T-helper 22 cell (primary cell): ENCODE data around the gene FOXJ1.

ENCODE experiments used
- DNase-seq: peaks from one replicate; pipeline ENCODE4 v3.0.0-alpha.2; 2020; ENCODE audit warnings: low read depth

Gene FOXJ1

DNA sequence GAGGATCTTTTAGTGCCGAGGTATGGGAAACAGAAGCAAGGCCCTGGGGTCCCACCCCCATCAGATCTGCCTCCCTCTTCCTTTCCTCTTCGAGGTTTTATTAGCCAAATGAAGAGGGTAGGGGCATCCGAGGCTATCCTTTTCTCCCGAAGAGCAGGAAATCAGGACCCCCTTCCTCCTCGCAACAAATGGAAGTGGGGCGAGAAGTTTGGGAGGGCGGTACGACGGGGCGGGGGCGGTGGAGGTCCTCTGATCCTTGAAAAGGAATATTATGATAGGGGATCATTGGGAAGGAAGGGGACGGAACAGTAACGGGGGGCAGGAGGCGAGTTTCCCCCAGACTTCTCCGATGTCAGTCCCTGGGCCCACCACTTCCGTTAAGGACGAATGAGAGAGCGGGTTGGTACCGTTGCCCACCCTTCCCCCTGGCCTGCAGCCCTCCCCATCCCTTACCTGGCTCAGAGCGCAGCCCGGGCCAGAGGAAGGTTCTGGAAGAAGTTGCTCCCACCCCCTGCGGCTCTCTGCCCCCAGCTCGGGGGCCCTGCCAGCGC, 309 bp downstream of the FOXJ1 start:
- DNase-seq, result no peak

DNA sequence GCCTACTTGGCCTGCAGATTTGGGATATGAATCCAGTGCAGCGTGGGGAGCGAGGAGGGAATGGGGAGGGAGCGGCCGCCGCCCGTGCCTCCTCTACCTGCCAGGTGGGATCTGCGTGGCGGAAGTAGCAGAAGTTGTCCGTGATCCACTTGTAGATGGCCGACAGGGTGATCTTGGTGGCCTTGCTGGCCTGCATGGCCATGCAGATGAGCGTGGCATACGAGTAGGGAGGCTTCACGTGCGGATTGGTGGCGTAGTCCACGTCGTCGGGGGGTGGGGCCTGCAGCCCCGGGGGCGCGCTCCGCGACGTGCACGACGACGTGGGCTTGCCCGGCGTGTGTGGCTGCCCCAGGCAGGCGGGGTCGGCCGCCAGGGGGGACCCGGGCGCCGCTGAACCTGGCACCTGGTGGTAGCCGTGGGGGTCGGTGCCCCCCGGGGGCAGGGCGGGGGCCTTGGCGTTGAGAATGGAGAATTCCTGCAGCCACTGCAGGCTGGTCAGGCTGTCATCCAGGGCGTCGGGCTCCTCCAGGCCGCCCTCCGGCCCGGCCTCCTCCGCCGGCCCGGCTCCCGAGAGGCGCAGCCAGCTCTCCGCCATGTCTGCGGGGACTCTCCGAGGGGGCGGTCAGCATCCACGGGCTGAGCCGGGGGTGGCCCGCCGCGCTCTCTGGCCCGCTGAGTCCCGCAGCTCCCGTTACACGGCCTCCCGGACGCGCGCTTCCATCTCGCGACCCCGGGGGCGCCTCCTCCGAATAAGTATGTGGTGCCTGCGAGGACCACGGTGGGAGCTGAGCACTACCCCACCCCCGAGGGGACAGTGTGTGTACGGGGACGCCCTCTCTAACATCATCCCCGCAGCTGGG, 1.0 kb downstream of the FOXJ1 start:
- no peak for DNase-seq

DNA sequence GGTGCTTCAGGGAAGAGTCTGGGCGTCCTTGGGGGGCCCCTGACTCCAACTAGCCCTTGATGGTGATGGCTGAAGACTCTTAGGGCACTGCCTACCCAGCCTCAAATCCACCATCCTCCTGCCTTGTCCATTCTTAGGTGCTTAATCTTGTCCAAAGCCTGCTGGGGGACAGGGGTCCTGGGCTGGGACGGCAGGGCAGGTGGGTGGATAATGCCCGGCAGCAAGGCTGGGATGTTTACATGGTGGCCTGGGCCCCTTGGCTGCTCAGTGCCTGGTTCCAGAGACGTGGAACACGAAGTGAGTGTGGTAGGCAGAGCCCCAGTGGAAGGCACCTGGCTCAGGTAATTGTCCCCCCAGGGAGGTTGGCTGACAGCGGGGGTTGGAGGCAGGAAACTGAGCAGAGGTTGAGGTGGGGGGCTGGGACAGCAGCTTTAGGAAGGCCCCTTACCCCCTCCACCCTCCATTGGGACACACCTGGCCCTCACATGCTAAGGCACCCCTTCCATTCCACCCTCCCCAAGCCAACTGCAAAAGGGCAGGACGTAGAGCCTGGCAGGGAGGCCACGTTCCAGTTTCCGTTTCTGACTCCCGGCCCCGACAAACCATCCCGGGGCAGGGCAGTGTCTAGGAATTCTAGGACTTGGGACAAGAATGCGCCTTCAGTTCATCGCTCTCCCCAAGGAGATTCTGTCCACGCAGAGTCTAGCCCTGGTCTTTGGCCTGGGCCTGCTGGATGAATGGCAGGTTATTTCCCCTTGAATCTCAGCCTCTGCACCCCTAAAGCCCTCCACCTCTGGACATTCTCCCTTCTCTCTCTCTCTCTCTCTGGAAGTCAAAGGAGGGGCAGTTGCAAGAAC, 1.9 kb downstream of the FOXJ1 start:
- no peak for DNase-seq

DNA sequence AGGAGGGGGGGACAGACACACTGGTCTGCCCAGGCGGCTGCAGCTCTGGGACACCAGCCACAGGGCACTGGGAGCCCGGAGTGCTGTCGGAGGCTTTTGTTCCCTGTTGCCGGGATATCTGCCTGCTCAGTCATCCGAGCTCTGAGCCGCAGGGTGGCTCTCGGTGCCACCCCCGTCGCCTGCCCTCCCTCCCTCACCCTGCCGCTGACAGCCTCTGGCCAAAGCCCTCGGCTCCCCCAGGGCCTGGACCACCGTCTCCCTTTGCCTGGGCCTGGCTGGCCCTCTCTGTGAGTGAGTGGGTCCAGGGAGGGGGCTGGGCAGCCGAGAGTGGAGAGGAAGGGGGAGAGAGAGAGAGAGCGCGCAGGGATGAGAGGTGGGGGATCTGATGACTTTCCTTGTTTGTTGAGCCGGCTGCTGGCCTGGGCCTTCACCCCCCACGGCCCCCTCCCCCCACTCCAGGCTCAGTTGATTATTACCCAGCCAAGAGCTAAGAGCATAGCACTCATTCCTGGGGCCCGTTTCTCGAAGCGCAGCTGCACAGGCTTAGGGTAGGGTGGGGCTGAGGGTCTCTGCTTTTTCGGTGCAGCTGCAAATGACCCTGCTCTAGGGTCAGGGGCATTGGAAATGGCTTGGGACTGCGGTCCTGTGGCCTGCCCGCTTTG, 2.7 kb downstream of the FOXJ1 start:
- DNase-seq, result no peak

DNA sequence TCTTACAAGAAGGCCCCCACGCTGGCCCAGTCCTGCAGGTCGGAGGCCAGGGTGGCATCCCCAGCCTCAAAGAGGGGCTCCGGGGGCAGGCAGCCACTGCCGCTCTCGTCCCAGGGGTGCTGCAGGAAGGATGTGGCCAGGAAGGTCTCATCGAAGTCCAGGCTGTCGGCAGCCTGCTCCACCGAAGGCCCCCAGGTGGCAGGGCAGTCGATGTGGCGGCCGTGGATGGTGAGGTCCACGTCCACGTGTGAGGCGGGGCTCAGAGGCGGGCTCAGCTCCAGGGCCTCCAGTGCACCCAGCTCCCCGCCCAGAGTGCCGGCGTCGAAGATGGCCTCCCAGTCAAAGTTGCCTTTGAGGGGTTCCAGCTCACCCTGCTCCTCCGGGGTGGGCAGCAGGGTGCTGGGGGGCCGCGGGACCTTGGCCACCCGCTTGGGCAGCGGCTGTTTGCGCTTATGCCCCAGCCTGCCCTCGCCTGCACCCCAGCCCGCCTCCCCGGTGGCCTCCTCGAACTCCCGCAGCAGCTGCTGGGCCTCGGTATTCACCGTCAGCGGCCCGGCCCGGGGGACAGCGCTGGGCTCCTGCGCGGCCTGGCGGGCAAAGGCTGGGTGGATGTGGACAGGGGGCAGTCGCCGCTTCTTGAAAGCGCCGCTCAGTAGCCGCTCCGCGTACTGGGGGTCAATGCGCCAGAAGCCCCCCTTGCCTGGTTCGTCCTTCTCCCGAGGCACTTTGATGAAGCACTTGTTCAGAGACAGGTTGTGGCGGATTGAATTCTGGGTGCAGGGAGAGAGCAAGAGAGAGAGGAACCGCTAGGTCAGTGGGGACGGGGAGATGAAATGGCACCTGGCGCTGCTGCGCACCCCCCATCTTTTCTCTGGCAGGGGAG, 3.5 kb downstream of the FOXJ1 start:
- DNase-seq, result no peak

DNA sequence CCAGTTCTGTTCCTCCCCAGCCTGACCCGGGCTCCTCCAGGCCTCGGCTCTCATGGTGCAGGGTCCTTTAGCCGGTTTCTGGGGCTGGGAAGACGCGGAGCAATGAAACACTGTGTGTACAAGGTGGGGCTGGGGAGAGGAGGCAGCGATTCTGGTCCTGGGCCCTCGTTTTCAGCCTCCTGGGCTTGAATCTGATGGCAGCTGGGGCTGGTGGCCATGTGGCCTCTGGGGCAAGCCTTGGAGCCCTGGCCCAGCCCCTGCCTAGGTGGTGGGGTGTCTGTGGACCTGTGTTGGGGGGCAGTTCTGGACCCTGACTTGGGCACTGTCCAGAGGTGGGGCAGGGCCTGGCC, 4.1 kb downstream of the FOXJ1 start:
- no peak for DNase-seq

DNA sequence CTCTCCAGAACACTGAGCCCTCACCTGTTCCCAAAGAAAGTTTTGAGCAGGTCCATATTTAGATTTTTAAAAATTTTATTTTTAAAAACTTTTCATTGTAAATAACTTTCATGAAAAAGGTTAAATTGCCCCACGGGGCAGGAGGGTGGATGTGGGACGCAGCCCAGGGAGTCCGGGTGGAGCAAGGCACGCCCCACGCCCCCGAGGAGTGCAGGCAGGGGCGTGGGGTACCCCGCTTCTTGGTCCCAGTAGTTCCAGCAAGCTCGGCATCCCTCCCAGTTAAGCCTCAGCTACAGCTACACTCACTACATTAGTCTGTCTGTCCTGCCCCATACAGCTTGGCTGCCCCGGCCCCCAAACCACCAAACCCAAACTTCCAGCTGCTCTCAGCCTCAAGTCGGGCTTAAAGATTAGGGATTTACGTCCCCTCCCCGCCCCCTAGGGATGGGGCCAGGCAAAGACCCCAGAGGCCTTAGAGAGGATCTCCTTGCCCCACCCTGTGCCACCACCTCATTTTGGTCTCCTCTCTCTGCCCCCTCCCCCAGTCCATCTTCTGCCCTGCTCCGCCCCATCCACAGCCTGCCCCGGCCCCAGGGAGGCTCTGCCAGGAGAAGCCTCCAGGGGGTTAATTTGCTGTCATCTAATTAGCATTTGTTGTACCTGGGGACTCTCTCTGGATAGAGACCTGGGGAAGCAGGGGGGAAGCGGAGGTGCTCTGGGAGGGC, 4.6 kb downstream of the FOXJ1 start:
- DNase-seq, result no peak

DNA sequence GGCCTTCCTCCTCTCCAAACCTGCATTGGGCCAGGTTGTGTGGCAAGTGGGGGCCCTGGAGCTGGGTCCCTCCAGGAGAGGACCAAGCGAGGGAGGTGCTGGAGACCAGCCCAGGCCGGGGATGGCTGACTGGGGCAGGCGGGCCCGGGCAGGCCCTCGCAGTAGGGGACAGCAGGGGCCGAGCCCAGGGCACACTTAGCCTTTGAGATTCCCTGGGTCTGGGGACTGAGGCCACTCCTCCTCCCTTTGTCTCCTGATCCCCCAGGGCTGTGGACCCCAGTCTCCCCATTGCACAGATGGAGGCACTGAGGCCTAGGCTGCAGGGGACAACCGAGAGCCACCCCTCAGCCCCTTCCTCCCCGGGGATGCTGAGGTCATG, 5.2 kb downstream of the FOXJ1 start:
- no peak for DNase-seq

DNA sequence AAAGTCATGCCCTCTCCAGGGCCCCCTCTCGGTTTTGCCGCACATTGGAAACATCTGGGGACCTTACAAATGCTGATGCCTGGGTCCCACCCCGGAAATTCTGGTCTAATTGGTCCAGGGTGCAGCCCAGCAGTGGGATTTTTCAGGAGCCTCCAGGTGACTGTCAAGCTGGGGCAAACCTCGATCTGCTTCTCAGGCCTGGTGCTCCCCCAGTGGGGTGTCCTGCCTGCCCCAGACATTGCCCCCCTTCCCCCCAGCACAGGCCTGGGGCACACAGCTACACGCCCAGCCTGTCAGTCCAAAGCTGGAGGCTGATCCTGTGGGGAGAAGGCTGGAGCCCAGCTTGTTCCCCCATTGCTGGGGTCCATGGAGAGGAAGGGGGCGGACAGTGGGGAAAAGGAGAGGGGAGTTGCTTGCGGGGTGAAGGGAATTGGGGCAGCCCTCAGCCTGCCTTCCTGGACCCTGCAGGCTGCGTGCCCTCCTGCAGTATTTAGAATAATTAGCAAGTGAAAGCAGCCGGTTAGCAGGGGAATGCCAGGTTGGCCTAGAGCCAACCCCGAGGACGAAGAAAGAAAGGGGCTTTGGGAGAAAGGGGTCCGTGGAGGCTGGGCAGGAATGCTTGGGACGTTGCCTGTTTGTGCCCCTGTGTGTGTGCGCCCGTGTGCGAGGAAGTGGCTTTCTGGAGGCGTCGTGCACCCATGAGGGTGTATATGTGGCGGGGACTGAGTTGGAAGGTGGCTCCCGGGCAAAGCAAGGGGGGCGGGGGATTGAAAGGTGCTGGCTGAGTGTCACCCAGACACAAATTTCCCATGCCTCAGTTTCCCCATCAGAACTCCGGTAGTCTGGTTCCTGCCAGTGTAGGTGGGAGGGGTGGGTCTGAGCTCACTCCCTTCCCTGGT, 5.9 kb downstream of the FOXJ1 start:
- no peak for DNase-seq

DNA sequence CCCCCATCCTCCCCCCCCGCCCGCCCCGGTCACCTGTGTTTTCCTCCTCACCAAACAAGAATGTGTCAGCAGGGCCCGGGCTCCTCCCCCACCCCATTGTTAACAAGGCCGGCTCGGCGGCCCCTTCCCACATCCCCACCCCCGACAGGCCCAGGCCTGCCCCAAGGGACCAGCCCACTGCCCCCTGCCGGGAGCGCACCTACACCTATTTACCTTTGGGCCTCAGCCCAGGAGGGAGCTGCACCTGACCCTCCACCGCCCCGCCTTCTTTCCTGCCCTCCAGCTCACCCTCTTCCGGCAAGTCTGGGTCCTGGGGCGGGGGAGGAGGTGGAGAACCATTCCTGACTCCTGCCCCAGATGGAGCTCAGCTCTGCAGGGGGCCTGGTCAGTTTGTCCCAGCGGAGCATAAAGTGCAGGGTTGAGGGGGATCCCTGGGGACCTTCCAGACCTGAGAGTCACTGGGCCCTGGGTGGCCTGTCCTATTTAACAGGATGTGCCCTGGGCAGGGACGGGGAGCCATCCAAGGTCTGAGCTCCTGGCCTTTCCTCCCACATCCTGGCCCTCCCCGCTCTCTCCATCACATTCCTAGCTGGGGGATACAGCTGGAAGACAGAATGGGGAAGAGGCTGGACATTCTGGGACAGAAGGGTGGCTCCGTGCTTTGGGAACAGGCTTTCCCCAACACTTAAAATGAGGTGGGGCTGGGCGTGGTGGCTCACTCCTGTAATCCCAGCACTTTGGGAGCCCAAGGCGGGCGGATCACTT, 8.3 kb downstream of the FOXJ1 start:
- DNase-seq, result no peak

DNA sequence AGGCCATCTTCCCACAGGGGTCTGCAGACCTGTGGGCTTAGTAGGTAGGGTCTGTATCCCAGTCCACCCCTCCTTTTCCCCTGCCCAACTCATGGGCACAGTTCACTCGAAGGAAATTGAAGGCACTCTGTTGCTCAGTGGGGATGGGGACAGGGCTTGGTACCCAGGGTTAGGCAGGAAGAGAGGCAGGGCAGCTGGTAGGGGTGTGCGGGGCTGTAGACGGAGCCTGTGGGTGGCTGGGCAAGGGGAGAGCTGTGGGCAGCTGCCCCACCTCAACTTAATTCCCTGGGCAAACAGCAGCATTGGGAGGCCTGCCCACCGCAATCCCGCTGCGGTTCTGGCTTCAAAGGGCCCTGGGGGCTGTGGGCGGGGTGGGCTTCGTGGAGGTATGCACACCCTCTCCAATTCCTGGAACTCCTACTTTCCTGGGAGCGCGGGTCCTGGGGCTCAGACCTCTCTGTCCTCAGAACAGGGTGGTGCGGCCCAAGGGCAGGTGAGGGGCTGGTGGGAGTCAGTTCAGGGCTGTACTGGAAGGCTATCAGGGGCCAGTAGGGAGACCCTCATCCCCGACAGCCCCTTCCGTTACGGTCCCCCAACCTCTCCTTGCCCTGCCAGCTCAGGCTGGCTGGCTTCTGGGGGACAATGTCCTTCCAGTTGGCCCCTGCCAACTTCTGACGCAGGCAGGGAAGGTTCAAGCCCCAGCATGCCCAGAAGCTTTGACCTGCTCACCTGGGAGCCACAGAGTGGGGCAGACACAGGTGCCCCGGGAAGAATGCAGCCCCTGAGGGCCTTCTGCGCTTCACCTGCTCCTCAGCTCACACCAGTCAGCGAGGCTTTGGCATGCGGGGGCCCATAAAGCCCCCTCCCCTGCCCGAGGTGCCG, 9.1 kb downstream of the FOXJ1 start:
- no peak for DNase-seq

DNA sequence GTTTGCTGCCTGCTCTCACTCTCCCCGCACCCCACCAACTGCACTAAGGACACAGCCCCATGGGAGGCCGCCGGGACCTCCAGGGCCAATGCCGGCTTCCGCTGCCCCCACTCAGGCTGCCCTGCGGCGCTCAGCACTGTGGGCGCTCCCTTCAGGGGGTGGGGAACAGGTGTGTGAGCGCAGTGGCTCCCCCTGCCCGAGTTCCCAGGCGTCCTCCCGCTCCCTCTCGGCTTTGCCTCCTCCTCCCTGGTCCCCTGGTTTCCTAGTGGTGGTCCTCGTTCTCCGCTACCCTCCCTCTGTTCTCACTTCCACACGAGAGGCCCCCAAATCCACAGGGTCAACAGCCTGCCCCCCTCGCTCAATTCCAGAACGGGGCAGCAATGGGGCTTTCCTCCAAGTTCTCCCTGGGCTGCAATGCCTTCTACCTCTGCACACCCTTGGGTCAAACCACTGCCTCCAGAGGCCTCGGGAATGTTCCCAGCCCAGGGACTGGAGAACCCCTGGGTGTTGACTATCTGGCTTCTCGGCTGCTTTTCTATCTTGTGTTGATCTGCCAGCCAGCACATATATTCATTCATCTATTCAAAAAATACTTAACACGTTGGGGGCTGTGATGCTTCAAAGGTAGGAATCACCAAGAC, 9.9 kb downstream of the FOXJ1 start:
- no peak for DNase-seq

DNA sequence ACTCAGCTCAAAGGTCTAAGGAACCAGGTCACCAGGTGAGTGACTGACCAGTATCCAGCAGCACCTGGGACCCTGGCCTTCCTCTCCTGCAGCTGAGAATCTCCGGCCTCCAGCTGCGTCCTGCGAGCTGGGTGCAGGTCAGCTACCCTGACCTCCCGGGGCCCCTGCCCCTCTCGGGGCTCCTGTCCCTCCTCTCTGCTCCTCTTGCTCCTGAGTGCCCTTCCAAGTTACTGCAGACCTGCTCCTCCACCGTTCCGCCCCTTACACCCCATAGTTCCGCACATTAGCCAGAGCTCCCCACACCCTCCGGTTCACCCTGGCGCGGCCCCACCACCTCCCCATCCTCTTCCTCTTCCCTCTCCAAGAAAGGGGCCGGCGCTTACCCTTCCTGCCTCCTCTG, 10.6 kb downstream of the FOXJ1 start:
- DNase-seq, result no peak

DNA sequence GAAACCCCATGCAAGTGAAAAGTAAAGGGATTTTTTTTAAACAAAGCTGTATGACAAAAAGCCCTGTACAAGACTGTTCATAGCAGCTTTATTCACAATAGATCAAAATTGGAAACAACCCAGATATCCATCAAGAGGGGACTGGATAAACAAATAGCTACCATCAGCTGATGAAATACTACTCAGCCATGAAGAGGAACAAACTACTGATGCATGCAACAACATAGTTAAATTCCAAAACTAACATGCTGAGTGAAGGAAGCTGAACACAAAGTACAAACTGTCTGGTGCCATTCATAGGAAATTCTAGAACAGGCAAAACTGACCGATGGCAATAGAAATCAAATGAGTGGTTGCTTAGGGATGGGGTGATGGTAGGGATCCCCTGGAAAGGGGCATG, 15.1 kb downstream of the FOXJ1 start:
- no peak for DNase-seq

DNA sequence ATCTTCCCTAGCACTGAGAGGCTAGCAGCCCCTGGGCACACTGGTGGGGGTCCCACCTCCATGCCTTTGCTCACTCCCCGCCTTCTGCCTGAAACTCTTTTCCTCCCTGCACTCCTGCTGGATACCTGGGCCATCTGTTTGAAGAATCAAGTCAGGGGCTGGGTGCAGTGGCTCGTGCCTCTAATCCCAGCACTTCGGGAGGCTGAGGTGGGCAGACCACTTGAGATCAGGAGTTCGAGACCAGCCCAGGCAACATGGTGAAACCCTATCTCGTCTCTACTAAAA, 15.7 kb downstream of the FOXJ1 start:
- DNase-seq, result no peak

DNA sequence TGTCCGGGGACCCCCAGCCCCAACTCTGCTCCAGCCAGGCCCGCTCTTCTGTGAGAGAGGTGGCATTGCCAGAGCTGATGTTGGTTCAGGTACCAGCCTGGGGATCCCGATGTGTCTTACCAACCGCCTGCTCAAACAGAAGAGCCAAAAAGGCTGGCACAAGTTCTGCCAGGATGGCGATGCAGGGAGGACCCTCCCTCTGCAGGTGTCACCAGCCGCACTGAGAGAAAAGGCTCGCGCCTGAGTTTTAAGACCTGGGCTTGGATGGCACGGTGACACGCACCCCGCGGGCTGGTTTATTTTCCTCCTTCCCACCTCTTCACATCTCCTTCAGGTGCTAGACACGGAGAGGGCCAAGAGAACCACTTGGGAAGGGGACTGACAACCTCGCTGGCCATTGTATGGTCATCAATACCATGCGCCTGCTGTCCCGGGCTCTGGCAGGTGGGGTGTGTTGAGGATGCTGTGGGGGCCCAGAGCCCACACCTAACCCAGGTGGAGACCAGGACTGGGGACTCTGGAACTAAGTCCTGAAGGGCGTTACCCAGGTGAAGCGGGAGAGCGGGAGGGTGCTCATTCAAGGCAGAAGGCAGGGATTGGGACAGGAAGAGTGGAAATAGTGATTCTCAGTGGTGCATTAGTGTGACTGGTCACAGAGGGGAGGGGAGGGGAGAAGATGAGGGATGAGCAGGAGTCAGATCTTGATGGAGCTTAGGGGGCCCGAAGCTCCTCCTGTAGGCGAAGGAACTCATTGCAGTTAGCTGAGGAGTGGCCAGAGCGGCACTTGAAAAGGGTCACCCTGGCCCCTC, 16.3 kb downstream of the FOXJ1 start:
- DNase-seq, result no peak
